Embryonic facial prominence (tissue), 1 donor: ENCODE data around the gene GPR137.

ENCODE experiments used
- DNase-seq: peaks from one replicate; pipeline ENCODE4 v3.0.0-alpha.2; 2016; ENCODE audit errors: extremely low spot score

Gene GPR137

GRCh38 chr11:64287676-64288352, 2.2 kb downstream of the GPR137 start:
- DNase-seq, result no peak

- DNase-seq, result no peak
Observed at GRCh38 chr11:64288353-64288750, 2.7 kb downstream of the GPR137 start.

DNA sequence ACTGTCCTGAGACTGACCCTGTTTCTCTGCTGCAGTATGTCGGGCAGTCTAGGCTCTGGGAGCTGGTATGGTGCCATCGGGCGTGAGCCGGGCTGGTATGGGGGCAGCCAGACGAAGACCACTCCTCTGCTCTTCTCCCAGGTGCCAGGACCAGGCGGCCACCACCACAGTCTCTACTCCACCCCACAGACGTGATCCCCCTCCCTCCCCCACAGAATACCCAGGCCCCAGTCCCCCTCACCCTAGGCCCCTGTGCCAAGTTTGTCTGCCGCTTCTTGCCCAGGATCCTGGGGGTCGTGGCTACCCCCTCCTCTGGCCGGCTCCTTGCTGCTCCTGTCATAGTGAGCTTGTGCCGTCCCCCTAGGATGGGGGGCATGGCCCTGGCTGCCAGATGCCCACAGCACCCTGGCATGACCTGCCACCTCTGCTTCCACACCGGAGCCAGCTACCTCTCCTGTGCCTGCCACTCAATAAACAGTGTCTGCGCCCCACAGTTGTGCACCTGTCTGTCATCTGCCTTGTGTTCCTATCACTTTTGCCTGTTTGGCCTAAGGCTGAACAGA, 3.4 kb downstream of the GPR137 start:
- no peak for DNase-seq

GRCh38 chr11:64290352-64291261, 5.0 kb downstream of the GPR137 start:
- DNase-seq, result no peak

DNA sequence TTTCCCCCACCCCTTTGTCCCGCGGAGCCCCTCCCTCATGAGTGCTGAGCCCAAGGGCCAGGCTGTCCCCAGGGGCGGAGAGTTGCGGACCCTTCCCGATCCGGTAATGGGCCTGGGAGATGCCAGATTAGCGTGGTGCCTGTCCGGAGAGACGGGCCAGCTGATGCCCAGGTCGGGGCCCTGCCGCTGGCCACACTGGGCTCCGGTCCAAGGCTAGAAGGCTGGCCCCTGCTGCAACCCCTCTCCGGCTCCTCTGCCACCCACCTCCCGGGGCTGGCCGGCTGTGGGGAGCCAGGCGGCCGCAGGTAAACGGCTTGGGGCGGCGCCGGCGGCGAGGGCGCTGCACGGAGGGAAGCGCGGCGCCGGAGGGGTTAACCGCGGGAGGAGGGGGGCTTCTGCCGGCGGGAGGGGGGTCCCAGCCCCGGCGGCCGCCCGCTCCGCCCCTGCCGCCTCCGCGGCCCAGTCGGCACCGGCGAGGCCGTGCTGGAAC, 5.7 kb downstream of the GPR137 start, which contains the start of gene KCNK4:
Gene KCNK4 (plus strand): TSS at position 41 of the 490 bp plus-strand sequence. CDS start 1,717 bp downstream, outside the sequence.
- no peak for DNase-seq

DNA sequence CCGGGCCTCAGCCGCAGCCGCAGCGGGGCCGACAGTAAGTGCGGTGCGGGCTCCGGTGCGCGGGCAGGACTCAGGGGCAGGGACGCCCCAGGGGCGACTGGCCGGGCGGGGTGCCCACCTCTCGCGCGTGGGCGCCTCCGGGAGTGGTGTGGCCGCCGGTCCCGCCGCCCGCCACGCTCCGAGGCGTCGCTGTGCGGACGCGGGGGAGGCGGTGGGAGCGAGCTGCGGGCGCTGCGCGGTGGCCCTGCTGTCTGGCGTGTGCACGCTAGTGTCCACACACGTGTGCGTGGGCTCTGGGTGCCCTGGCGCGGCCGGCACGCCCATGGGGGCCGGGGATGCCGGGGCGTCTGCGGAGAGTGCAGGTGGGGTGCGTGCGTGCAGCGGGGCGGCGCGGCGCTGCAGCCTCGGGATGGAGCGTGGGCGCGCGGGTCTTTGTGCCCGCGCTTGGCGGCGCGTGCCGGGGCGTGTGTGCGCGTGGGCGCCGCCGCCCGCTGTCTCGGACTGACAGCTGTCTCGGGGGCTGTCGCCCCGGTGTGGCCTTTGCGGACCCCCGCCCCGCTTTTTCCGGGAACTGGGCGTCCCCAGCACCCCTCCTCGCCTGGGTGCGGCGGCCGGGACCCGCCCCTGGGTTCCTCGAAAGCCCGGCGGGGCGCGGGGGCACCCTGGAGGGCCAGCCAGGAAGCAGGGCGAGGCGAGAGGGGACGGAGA, 6.3 kb downstream of the GPR137 start:
- DNase-seq, result no peak

DNA sequence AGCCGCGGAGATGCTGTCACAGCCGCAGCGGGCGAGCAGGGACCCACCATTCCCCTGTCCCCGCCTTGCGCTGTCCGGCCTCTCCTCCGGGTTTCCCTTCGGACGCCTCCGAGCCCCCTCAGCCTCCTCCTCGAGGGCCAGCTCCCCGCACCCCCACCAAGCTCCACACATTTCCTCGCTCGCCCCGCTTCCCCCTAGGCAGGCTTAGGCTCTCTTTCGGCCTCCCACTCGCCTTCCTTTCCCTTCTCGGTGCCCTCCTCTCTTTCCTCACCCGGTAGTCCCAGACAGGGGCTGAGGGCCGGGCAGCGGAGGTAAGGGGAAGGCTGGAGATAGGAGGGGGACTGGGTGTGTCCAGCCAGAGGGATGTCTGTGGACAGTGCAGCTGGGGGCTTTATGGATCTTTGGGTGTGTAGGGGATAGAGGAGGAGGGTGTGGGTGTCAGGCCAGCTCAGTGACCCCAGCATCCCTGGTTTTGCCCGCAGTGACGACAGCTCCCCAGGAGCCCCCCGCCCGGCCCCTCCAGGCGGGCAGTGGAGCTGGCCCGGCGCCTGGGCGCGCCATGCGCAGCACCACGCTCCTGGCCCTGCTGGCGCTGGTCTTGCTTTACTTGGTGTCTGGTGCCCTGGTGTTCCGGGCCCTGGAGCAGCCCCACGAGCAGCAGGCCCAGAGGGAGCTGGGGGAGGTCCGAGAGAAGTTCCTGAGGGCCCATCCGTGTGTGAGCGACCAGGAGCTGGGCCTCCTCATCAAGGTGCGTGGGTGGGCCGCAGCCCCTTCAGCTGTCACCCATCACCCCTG, 7.0 kb downstream of the GPR137 start:
- DNase-seq, result no peak

DNA sequence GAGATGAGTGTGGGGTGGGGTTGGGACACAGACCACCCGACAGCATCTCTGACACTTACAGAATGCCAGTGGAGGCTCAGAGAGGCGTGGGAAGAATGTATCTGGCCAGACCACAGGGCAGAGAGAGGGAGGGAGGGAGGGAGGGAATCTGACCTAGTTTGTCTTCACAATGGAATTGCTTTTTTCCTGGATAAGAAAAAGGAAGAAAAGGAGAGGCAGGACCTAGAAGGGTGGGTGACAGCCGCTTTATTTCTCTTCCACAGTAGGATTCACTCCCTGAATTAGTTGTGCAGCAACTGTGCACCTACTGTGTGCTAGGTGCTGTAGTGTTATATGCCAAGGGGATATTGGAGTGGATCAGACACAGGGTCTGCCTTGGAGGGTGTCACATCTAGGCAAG, 9.1 kb downstream of the GPR137 start:
- no peak for DNase-seq

DNA sequence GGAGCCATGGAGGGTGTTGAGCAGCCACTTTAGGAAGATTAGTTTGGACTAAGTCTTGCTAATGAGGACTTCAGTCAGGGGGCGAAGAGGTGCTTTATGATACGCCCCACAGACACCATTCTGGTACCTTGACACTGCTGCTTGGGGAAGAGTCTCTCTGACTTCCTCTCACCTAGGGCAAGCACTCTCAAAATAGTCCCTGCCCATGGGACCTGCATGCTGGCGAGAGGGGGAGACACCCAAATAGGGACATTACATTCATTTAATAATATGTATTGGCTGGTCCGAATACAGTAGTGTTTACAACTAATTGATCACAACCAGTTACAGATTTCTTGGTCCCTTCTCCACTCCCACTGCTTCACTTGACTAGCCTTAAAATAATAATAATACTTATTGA, 10.1 kb downstream of the GPR137 start:
- DNase-seq, result no peak

DNA sequence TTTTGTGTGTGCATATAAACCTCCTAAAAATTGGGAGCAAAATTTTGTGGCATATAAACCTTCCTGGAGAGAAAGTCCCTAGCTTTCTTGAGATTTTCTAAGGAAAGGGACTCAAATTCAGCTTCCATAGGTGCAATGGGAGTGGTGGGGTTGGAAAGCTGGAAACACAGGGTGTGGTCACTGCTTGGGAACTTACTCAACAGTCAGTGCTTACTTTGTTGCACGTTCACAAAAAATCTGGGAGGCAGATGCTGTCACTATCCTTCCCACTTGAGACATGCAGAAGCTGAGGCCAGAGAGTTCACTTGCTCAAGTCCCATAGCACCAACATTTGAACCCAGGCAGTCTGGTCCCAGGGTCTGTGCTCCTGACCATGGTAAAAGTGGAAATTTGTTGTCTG, 10.6 kb downstream of the GPR137 start:
- no peak for DNase-seq

DNA sequence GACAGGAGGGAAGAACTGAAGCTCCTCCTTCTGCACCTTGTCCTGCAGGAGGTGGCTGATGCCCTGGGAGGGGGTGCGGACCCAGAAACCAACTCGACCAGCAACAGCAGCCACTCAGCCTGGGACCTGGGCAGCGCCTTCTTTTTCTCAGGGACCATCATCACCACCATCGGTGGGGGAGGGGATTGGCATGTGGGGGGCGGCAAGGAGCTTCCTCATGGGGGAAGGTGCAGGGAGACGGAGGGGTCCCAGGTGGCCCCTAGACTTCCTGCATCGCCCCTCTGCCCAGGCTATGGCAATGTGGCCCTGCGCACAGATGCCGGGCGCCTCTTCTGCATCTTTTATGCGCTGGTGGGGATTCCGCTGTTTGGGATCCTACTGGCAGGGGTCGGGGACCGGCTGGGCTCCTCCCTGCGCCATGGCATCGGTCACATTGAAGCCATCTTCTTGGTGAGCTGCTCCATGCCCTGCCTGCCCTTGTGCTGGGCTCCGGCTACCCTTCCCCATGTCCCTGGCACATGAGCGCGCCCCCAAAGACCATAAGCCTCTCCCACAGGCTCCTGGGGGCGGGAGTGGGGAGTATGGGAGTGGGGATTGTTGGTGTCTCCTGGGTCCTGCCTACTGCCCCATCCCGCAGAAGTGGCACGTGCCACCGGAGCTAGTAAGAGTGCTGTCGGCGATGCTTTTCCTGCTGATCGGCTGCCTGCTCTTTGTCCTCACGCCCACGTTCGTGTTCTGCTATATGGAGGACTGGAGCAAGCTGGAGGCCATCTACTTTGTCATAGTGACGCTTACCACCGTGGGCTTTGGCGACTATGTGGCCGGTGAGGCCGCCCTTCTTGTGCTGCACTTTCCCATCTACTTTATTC, 11.4 kb downstream of the GPR137 start:
- DNase-seq, result no peak

GRCh38 chr11:64297699-64298358, 12.2 kb downstream of the GPR137 start:
- no peak for DNase-seq

GRCh38 chr11:64298966-64299846, 13.6 kb downstream of the GPR137 start:
- DNase-seq, result no peak

DNA sequence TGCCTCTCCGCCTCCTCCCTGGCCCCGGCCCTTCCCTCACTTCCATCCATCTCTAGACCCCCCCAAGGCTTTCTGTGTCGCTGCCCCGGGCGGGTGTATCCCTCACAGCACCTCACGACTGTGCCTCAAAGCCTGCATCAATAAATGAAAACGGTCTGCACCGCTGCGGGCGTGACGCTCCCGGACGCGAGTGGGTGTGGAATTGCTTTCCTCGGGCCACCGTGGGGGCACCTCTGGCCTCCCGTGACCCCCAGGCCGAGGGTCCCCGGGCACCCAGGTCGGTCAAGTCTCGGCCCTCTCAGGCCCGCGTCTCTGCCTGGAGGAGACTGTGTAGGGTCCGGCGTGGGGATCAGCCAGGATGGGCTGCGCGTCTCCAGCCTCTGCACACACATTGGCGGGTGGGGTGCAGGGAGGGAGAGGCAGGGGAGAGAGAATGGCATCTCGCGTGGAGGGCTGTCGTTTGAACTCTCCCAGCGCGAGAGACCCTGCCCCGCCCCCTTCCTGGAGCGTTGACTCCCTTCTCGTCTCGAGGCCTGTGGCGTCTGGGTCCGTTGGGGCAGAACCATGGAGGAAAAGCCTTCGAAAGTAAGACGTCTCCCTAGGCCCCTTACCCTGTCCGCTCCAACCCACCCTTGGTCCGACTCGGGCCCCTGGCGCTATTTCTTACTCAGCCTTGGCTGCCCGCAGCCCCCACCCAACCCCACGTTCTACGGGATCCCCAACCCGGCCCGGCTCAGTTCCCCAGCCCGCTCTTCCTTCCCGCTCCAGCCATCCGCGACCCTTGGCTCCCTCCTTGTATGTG, 14.4 kb downstream of the GPR137 start, which contains the start of gene CATSPERZ:
Gene CATSPERZ (plus strand): TSS at position 512 of the 802 bp plus-strand sequence. CDS start 53 bp downstream, at position 565.
- no peak for DNase-seq

GRCh38 chr11:64303109-64304031, 17.7 kb downstream of the GPR137 start:
- DNase-seq, result no peak

GRCh38 chr11:64304032-64304315, 18.3 kb downstream of the GPR137 start:
- DNase-seq, result no peak
